DOHH2 (cell line): ENCODE measurements around the gene MVB12B.

Experiments used
- H3F3A ChIP-seq: fragments of 200-600 bp; sonication (generic), shearing (Covaris generic); 2 replicates; pipeline ENCODE4 v1.6.0; 2016; ENCODE audit warnings: antibody characterized with exemption, mild to moderate bottlenecking; ENCODE audit not compliant: control insufficient read depth, insufficient read depth
- H3K27ac ChIP-seq: fragments of 200-600 bp; sonication (generic); 2 replicates; pipeline ENCODE4 v1.5.1; 2014; ENCODE audit warnings: low read depth, mild to moderate bottlenecking, low read length, moderate library complexity
- H3K27me3 ChIP-seq: fragments of 200-600 bp; sonication (generic); 2 replicates; pipeline ENCODE4 v1.6.1; 2014; ENCODE audit warnings: mild to moderate bottlenecking, low read length, mixed read lengths; ENCODE audit not compliant: control insufficient read depth
- H3K36me3 ChIP-seq: fragments of 200-600 bp; sonication (generic); 2 replicates; pipeline ENCODE4 v1.6.1; 2014; ENCODE audit warnings: mild to moderate bottlenecking, low read length, moderate library complexity, mixed read lengths; ENCODE audit not compliant: control insufficient read depth
- H3K4me1 ChIP-seq: fragments of 200-600 bp; sonication (generic); 2 replicates; pipeline ENCODE4 v1.6.1; 2014; ENCODE audit warnings: mild to moderate bottlenecking, low read length, mixed read lengths; ENCODE audit not compliant: control insufficient read depth
- H3K4me2 ChIP-seq: fragments of 200-600 bp; sonication (generic); 2 replicates; pipeline ENCODE4 v1.6.0; 2014; ENCODE audit warnings: mild to moderate bottlenecking, low read length, moderate library complexity
- H3K4me3 ChIP-seq: fragments of 200-600 bp; sonication (generic); 2 replicates; pipeline ENCODE4 v1.5.1; 2014; ENCODE audit warnings: mild to moderate bottlenecking, low read length, mixed read lengths
- H3K79me2 ChIP-seq: fragments of 200-600 bp; sonication (generic); 2 replicates; pipeline ENCODE4 v1.6.1; 2014; ENCODE audit warnings: mild to moderate bottlenecking, low read length, mixed read lengths; ENCODE audit not compliant: control insufficient read depth
- H3K9me2 ChIP-seq: fragments of 200-600 bp; sonication (generic); replicated peaks from 2 replicates; pipeline ENCODE4 v1.6.1; 2014; ENCODE audit warnings: mild to moderate bottlenecking, low read length, mixed read lengths; ENCODE audit not compliant: control insufficient read depth
- H3K9me3 ChIP-seq: fragments of 200-600 bp; sonication (generic); 2 replicates; pipeline ENCODE4 v1.6.1; 2014; ENCODE audit warnings: antibody characterized with exemption, low read length, mixed read lengths; ENCODE audit not compliant: control insufficient read depth, insufficient read depth
- H4K20me1 ChIP-seq: fragments of 200-600 bp; sonication (generic); 2 replicates; pipeline ENCODE4 v1.6.0; 2014; ENCODE audit warnings: low read depth, mild to moderate bottlenecking, antibody characterized with exemption, low read length, moderate library complexity; ENCODE audit not compliant: control insufficient read depth, insufficient read depth
- EZH2phosphoT487 ChIP-seq: fragments of 200-600 bp; sonication (generic); IDR thresholded peaks from 2 replicates; pipeline ENCODE4 v1.6.1; 2017; ENCODE audit warnings: borderline replicate concordance, mild to moderate bottlenecking, antibody characterized with exemption, low read length, moderate library complexity, mixed read lengths
- TF ChIP-seq, protein P1 (sequence below): fragments of 200-600 bp; sonication (generic); IDR thresholded peaks from one replicate; pipeline ENCODE4 v1.5.1; 2014; ENCODE audit warnings: antibody characterized with exemption, mild to moderate bottlenecking, low read depth, low read length; ENCODE audit not compliant: poor library complexity, severe bottlenecking

The MVB12B gene

DNA sequence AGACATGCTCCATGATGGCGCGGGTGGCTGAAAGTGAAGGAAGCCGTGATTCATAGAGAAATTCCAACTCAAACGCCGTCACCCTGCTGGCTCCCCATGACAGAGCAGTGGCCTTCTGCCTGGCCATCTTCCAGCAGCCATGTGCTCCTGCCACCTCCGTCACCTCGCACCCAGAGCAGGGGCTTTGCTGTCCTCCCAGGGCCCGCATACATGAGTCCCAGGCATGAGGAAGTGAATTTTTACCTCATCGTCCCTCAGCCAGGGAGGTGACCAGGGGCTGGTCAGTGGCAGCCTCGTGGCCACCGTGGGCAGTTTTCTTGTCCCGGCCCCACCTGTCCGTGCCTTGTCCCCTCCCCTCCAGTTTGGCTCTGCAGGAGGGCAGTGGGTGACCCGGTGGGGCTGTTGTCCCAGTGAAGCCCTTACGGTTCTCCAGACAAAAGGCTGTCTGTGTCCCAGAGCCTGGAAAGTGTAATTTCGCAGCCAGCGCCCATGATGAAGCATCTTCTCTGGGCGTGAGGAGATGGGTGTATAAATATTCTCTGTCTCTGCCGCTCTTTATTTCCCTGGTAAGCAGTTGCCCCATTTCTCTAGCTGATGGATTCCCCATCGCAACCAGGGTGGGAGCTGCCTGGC lies 163.1 kb downstream of the MVB12B start:
- Histone ChIP-seq H3K27ac (no peak overlapping the region), H3K9me2 (no peaks in the 10 kb centered on the region), H3K36me3 (no peaks in the 10 kb centered on the region), H3K79me2 (no peaks in the 10 kb centered on the region), H3F3A (no peaks in the 10 kb centered on the region), H3K4me3 (no peak overlapping the region), H3K27me3 (peaks cover 12% of the 10 kb centered on the region), H3K9me3 (no peaks in the 10 kb centered on the region), H4K20me1 (no peaks in the 10 kb centered on the region), H3K4me1 (no peaks in the 10 kb centered on the region), H3K4me2 (no peak overlapping the region)
- no peak for TF ChIP-seq EZH2phosphoT487
- TF ChIP-seq, protein P1, sequence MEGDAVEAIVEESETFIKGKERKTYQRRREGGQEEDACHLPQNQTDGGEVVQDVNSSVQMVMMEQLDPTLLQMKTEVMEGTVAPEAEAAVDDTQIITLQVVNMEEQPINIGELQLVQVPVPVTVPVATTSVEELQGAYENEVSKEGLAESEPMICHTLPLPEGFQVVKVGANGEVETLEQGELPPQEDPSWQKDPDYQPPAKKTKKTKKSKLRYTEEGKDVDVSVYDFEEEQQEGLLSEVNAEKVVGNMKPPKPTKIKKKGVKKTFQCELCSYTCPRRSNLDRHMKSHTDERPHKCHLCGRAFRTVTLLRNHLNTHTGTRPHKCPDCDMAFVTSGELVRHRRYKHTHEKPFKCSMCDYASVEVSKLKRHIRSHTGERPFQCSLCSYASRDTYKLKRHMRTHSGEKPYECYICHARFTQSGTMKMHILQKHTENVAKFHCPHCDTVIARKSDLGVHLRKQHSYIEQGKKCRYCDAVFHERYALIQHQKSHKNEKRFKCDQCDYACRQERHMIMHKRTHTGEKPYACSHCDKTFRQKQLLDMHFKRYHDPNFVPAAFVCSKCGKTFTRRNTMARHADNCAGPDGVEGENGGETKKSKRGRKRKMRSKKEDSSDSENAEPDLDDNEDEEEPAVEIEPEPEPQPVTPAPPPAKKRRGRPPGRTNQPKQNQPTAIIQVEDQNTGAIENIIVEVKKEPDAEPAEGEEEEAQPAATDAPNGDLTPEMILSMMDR, result no peak

GRCh38 chr9:126490214-126490631 lies 163.6 kb downstream of the MVB12B start:
- Histone ChIP-seq H4K20me1 (no peaks in the 10 kb centered on the region), H3F3A (no peaks in the 10 kb centered on the region), H3K9me2 (no peaks in the 10 kb centered on the region), H3K9me3 (no peaks in the 10 kb centered on the region), H3K27me3 (peaks cover 12% of the 10 kb centered on the region), H3K79me2 (no peaks in the 10 kb centered on the region), H3K4me2 (no peak overlapping the region), H3K27ac (no peak overlapping the region), H3K4me1 (no peaks in the 10 kb centered on the region), H3K4me3 (no peak overlapping the region), H3K36me3 (no peaks in the 10 kb centered on the region)
- no peak for TF ChIP-seq EZH2phosphoT487
- TF ChIP-seq, protein P1, result no peak

DNA sequence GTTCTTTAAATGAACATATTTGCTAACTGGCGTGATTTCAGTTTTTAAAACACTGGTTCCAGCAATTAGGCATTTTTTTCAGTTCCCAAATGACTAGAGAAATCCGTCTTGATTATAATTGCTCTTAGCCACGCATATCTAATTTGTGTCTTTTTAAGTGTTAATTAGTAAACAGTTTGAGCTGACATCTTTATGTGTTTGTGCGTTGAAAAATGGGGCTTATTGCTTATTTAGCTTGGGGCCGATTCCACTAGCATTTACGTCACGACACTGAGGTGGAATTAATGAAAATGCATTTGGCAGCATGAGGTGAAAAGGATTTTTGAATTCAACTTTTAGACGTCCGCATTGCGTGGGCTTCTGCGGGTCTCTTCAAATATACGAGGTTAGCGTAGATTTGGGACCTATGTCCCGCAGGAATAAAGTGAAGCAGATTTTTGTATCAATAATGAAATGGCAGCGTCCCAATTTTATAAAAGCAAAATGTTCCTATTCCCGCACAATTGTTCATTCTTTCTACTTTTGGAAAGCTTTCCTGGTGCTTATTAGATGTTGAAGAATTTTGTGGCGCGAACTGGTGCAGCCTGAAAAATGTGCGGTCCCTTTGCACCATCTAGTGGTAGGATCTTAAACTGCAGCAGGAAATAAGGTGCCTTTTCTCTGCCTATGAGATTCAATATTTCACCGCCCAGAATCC lies 164.4 kb downstream of the MVB12B start:
- H3K4me1 ChIP-seq, result no peaks in the 10 kb centered on the region
- no peak overlapping the region for H3K4me2 ChIP-seq
- H3K27ac ChIP-seq, result no peak overlapping the region
- no peaks in the 10 kb centered on the region for H4K20me1 ChIP-seq
- no peaks in the 10 kb centered on the region for H3K36me3 ChIP-seq
- H3K9me3 ChIP-seq, result no peaks in the 10 kb centered on the region
- H3K27me3 ChIP-seq, result peaks cover 12% of the 10 kb centered on the region
- no peak overlapping the region for H3K4me3 ChIP-seq
- TF ChIP-seq, protein P1, result peak; percentile 87
- TF ChIP-seq EZH2phosphoT487, result no peak
- H3K79me2 ChIP-seq, result no peaks in the 10 kb centered on the region
- no peaks in the 10 kb centered on the region for H3F3A ChIP-seq
- H3K9me2 ChIP-seq, result no peaks in the 10 kb centered on the region
